ENCODE data around the gene VPS51. TPM values are rescaled to one million over a fixed set of nuclear protein-coding genes. Genes with fewer than 3 reads are reported as not detected.

Gene VPS51
- total and polyA plus RNA-seq, 2 of the 13 experiments (the other 11 are each of a cell fraction or from before 2014, with no cell fraction given): 76.3 to 90.6 TPM

GRCh38 chr11:65095974-65096806 is at the start of gene VPS51 (continued):
- TF ChIP-seq GABPA (IDR thresholded peaks at IDR 0.05; ENCODE audit: low read depth, low read length) (peak; percentile 84), GABPA (CRISPR knock-in tag; IDR thresholded peaks at IDR 0.05; ENCODE audit: low read depth) (peak; percentile 94), TBX2 (CRISPR knock-in tag; IDR thresholded peaks at IDR 0.05; ENCODE audit: borderline replicate concordance) (peak; percentile 76), FOXP1 (IDR thresholded peaks at IDR 0.05) (no peak), FOXP1 (CRISPR knock-in tag; IDR thresholded peaks at IDR 0.05) (peak; percentile 54; the same call in 1 of the 2 replicates), BRCA1 (CRISPR knock-in tag; IDR thresholded peaks at IDR 0.05) (no peak), ZNF83 (CRISPR knock-in tag; IDR thresholded peaks at IDR 0.05; ENCODE audit: borderline replicate concordance) (peak; percentile 84; the same call in 1 of the 2 replicates), RFX3 (CRISPR knock-in tag; IDR thresholded peaks at IDR 0.05) (no peak), ZNF550 (CRISPR knock-in tag; IDR thresholded peaks at IDR 0.05; ENCODE audit: borderline replicate concordance) (no peak), ADNP (CRISPR knock-in tag; IDR thresholded peaks at IDR 0.05) (no peak), ZNF446 (CRISPR knock-in tag; IDR thresholded peaks at IDR 0.05) (no peak), EED (CRISPR knock-in tag; IDR thresholded peaks at IDR 0.05) (no peak; the same call in 1 of the 2 replicates), JDP2 (CRISPR knock-in tag; IDR thresholded peaks at IDR 0.05; ENCODE audit: borderline replicate concordance) (no peak), ATAD3A (CRISPR knock-in tag; IDR thresholded peaks at IDR 0.05) (no peak), TRAFD1 (CRISPR knock-in tag; IDR thresholded peaks at IDR 0.05; ENCODE audit: borderline replicate concordance) (no peak), PAX8 (CRISPR knock-in tag; IDR thresholded peaks at IDR 0.05; ENCODE audit: borderline replicate concordance) (no peak), NFYC (CRISPR knock-in tag; IDR thresholded peaks at IDR 0.05) (peak; percentile 38; the same call in 1 of the 2 replicates), ZSCAN25 (CRISPR knock-in tag; IDR thresholded peaks at IDR 0.05) (0 out of 2 replicates have a peak, but pooled peaks have one; percentile 22), ZNF792 (CRISPR knock-in tag; IDR thresholded peaks at IDR 0.05) (peak; percentile 75; the same call in 1 of the 2 replicates), NAIF1 (CRISPR knock-in tag; IDR thresholded peaks at IDR 0.05; ENCODE audit: borderline replicate concordance) (peak; percentile 75; the same call in 1 of the 2 replicates)
- TF ChIP-seq, protein P1, sequence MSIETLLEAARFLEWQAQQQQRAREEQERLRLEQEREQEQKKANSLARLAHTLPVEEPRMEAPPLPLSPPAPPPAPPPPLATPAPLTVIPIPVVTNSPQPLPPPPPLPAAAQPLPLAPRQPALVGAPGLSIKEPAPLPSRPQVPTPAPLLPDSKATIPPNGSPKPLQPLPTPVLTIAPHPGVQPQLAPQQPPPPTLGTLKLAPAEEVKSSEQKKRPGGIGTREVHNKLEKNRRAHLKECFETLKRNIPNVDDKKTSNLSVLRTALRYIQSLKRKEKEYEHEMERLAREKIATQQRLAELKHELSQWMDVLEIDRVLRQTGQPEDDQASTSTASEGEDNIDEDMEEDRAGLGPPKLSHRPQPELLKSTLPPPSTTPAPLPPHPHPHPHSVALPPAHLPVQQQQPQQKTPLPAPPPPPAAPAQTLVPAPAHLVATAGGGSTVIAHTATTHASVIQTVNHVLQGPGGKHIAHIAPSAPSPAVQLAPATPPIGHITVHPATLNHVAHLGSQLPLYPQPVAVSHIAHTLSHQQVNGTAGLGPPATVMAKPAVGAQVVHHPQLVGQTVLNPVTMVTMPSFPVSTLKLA (IDR thresholded peaks at IDR 0.05): no peak
- TF ChIP-seq, protein P2, sequence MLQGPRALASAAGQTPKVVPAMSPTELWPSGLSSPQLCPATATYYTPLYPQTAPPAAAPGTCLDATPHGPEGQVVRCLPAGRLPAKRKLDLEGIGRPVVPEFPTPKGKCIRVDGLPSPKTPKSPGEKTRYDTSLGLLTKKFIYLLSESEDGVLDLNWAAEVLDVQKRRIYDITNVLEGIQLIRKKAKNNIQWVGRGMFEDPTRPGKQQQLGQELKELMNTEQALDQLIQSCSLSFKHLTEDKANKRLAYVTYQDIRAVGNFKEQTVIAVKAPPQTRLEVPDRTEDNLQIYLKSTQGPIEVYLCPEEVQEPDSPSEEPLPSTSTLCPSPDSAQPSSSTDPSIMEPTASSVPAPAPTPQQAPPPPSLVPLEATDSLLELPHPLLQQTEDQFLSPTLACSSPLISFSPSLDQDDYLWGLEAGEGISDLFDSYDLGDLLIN (CRISPR knock-in tag; IDR thresholded peaks at IDR 0.05; ENCODE audit: borderline replicate concordance): no peak
- TF ChIP-seq, protein P3, sequence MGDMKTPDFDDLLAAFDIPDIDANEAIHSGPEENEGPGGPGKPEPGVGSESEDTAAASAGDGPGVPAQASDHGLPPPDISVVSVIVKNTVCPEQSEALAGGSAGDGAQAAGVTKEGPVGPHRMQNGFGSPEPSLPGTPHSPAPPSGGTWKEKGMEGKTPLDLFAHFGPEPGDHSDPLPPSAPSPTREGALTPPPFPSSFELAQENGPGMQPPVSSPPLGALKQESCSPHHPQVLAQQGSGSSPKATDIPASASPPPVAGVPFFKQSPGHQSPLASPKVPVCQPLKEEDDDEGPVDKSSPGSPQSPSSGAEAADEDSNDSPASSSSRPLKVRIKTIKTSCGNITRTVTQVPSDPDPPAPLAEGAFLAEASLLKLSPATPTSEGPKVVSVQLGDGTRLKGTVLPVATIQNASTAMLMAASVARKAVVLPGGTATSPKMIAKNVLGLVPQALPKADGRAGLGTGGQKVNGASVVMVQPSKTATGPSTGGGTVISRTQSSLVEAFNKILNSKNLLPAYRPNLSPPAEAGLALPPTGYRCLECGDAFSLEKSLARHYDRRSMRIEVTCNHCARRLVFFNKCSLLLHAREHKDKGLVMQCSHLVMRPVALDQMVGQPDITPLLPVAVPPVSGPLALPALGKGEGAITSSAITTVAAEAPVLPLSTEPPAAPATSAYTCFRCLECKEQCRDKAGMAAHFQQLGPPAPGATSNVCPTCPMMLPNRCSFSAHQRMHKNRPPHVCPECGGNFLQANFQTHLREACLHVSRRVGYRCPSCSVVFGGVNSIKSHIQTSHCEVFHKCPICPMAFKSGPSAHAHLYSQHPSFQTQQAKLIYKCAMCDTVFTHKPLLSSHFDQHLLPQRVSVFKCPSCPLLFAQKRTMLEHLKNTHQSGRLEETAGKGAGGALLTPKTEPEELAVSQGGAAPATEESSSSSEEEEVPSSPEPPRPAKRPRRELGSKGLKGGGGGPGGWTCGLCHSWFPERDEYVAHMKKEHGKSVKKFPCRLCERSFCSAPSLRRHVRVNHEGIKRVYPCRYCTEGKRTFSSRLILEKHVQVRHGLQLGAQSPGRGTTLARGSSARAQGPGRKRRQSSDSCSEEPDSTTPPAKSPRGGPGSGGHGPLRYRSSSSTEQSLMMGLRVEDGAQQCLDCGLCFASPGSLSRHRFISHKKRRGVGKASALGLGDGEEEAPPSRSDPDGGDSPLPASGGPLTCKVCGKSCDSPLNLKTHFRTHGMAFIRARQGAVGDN (CRISPR knock-in tag; IDR thresholded peaks at IDR 0.05): peak; percentile 81
